T-cell (primary cell): ENCODE results near the gene GREB1. TPM values are rescaled to one million over a fixed set of nuclear protein-coding genes. Genes with fewer than 3 reads are reported as not detected.

ENCODE experiments used
- ATAC-seq, 4 experiments: fragments of 200-7000 bp in 3 of 4; fragments of 150-1000 bp in 1 of 4; cut with Tn5 transposase; replicated peaks in 1 of 4; 1 replicate in 3 of 4; 2 replicates in 1 of 4; pipeline ENCODE4 v1.10.0; 2021; ENCODE audit warnings: moderate library complexity in 3 of 4, mild to moderate bottlenecking in 2 of 4, moderate number of reproducible peaks in 1 of 4
- CTCF ChIA-PET, 2 donors: fragments of 300-600 bp; sonication (Branson Sonifier 250); formaldehyde crosslinking; loops; one replicate each; lab custom pipeline; 2022; ENCODE audit warnings: antibody characterized with exemption in 2 of 2; lab: Charles Lee
- POLR2A ChIA-PET, 2 donors: fragments of 300-600 bp; sonication (Branson Sonifier 250); formaldehyde crosslinking; loops; one replicate each; lab custom pipeline; 2022; ENCODE audit warnings: antibody characterized with exemption in 2 of 2; lab: Charles Lee
- DNase-seq, 35 experiments: peaks; one replicate each; pipeline versions ENCODE4 v3.0.0 to v3.0.0-alpha.2; 2013 to 2023
- H3K27ac ChIP-seq: one replicate; pipeline ENCODE4 v1.5.1; 2013; ENCODE audit warnings: low read length
- H3K27me3 ChIP-seq, 2 experiments: replicated peaks in 1 of 2; 1 replicate in 1 of 2; 2 replicates in 1 of 2; pipeline versions ENCODE4 v1.6.1 to v1.7.0; 2013; ENCODE audit warnings: low read length in 1 of 2, mixed read lengths in 1 of 2; ENCODE audit not compliant: control insufficient read depth in 2 of 2, insufficient read depth in 2 of 2; ENCODE audit errors: extremely low read depth in 1 of 2
- H3K36me3 ChIP-seq, 2 donors: 1 replicate in 1 of 2; 2 replicates in 1 of 2; pipeline versions ENCODE4 v1.6.1 to v1.7.0; 2013; ENCODE audit warnings: low read length in 1 of 2; ENCODE audit not compliant: control insufficient read depth in 2 of 2, insufficient read depth in 1 of 2; ENCODE audit errors: extremely low read depth in 1 of 2
- H3K4me1 ChIP-seq, 2 experiments: 1 replicate in 1 of 2; 2 replicates in 1 of 2; pipeline versions ENCODE4 v1.6.1 to v1.7.0; 2013; ENCODE audit warnings: low read length in 2 of 2, mixed read lengths in 1 of 2; ENCODE audit not compliant: insufficient read depth in 2 of 2, control insufficient read depth in 1 of 2; ENCODE audit errors: extremely low read depth in 1 of 2
- H3K4me3 ChIP-seq, 2 donors: 1 replicate in 1 of 2; 2 replicates in 1 of 2; pipeline versions ENCODE4 v1.5.1 to v1.7.0; 2013; ENCODE audit warnings: mild to moderate bottlenecking in 2 of 2, low read length in 1 of 2, moderate library complexity in 1 of 2; ENCODE audit not compliant: control insufficient read depth in 1 of 2; ENCODE audit errors: extremely low read depth in 1 of 2
- H3K9me3 ChIP-seq: 2 replicates; pipeline ENCODE4 v1.7.0; 2013
- H3K27ac Mint-ChIP-seq, 2 donors: one replicate each; pipeline ENCODE4 v1.8.0; 2020 to 2021; ENCODE audit warnings: mild to moderate bottlenecking in 2 of 2, mixed read lengths in 2 of 2
- H3K27me3 Mint-ChIP-seq, 2 donors: one replicate each; pipeline ENCODE4 v1.8.0; 2021 to 2022; ENCODE audit warnings: mixed read lengths in 2 of 2
- H3K36me3 Mint-ChIP-seq: one replicate; pipeline ENCODE4 v1.8.0; 2021; ENCODE audit warnings: mixed read lengths
- H3K4me1 Mint-ChIP-seq, 3 donors: one replicate each; pipeline ENCODE4 v1.8.0; 2020 to 2022; ENCODE audit warnings: mixed read lengths in 3 of 3, mild to moderate bottlenecking in 1 of 3
- H3K4me3 Mint-ChIP-seq, 3 donors: one replicate each; pipeline ENCODE4 v1.8.0; 2020 to 2022; ENCODE audit warnings: mild to moderate bottlenecking in 3 of 3, mixed read lengths in 3 of 3, moderate library complexity in 3 of 3
- H3K9me3 Mint-ChIP-seq, 3 donors: one replicate each; pipeline ENCODE4 v1.8.0; 2020 to 2022; ENCODE audit warnings: mixed read lengths in 3 of 3
- WGBS: methylation state at CpG from one replicate; pipeline ENCODE4 v1.1.5; 2013; ENCODE audit warnings: missing lambda C conversion rate; ENCODE audit not compliant: insufficient coverage; 5-methylcytosine and 5-hydroxymethylcytosine counted together
- total RNA-seq, 35 experiments: library from RNA in 6 of 35; stranded (reverse) in 6 of 35; fragments of 120-200 nt in 1 of 35; gene quantifications; one replicate each; pipeline versions ENCODE4 v1.2.1 to v1.2.4 and lab custom pipeline; 2013 to 2026

GREB1 gene
- total RNA-seq, 5 donors from 2014 or later (not counting 1 experiment from before 2014, with no cell fraction given): 0.23 to 1.2 (median 0.63) TPM

DNA sequence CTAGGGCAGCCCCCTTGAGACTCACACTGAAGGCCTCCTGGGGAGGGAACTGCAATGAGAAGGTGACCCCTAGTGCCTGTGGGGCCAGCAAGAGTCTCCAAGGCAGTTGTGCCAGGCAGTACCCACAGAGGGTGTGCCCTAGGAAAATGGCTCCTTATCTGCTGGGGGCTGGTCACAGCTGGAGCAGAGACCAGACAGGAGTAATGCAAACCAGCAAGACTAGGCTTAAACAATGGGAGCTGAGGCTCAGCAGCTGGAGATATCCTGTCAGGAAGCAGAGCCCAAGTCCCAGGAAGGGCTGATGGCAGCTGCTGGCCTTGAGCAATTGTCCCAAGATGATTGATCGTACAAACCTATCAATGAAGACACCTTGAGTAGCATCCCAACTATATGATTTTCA lies 41.1 kb upstream of the GREB1 start:
- no peak for DNase-seq
- POLR2A ChIA-PET: no interaction called here

DNA sequence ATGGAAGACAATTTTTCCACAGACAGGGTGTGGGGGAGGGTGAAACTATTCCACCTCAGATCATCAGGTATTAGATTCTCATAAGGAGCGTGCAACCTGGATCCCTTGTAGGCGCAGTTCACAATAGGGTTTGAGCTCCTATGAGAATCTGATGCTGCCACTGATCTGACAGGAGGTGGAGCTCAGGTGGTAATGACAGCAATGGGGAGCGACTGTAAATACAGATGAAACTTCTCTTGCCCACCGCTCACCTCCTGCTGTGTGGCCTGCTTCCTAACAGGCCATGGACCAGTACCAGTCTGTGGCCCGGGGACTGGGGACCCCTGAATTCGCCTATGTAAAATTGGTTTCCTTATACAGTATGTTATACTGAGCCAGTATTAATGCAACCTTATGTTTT lies 40.6 kb upstream of the GREB1 start:
- peaks cover 0 to 3% (median 0%) of the 10 kb centered on the region in 3 donors for H3K9me3 Mint-ChIP-seq
- H3K27me3 Mint-ChIP-seq: peaks cover 13 to 15% of the 10 kb centered on the region in 2 donors
- H3K4me1 Mint-ChIP-seq: no peaks in the 10 kb centered on the region
- Histone ChIP-seq H3K27me3 (peaks cover 0 to 14% of the 10 kb centered on the region in 2 experiments), H3K9me3 (no peaks in the 10 kb centered on the region), H3K4me1 (no peaks in the 10 kb centered on the region), H3K27ac (no peak overlapping the region), H3K4me3 (no peak overlapping the region), H3K36me3 (no peaks in the 10 kb centered on the region)
- H3K27ac Mint-ChIP-seq: no peak overlapping the region
- no peaks in the 10 kb centered on the region for H3K36me3 Mint-ChIP-seq
- WGBS: no CpG with 5 or more reads among the region's 6 CpGs
- no peak for DNase-seq
- ChIA-PET CTCF (interaction anchor here in 1 of 2 donors (0.5 kb wide), 1 partner anchor 94 kb away, joined by 3 read pairs; no protein-coding TSS in a partner anchor), POLR2A (no interaction called here)
- no peak overlapping the region for H3K4me3 Mint-ChIP-seq
- ATAC-seq: no peak

More for the DNA sequence above, 41.1 kb upstream of the GREB1 start:
- WGBS: no CpG with 5 or more reads among the region's 1 CpG
- H3K4me3 Mint-ChIP-seq: no peak overlapping the region
- peaks cover 16 to 20% of the 10 kb centered on the region in 2 donors for H3K27me3 Mint-ChIP-seq
- CTCF ChIA-PET: interaction anchor here in 1 of 2 donors (0.5 kb wide), 1 partner anchor 95 kb away, joined by 3 read pairs; no protein-coding TSS in a partner anchor
- Histone ChIP-seq H3K4me1 (no peaks in the 10 kb centered on the region), H3K27ac (no peak overlapping the region), H3K4me3 (no peak overlapping the region), H3K27me3 (peaks cover 0 to 18% of the 10 kb centered on the region in 2 experiments), H3K36me3 (no peaks in the 10 kb centered on the region), H3K9me3 (no peaks in the 10 kb centered on the region)
- H3K9me3 Mint-ChIP-seq: peaks cover 0 to 3% (median 0%) of the 10 kb centered on the region in 3 donors
- no peak overlapping the region for H3K27ac Mint-ChIP-seq
- no peak for ATAC-seq
- H3K36me3 Mint-ChIP-seq: no peaks in the 10 kb centered on the region
- H3K4me1 Mint-ChIP-seq: no peaks in the 10 kb centered on the region

DNA sequence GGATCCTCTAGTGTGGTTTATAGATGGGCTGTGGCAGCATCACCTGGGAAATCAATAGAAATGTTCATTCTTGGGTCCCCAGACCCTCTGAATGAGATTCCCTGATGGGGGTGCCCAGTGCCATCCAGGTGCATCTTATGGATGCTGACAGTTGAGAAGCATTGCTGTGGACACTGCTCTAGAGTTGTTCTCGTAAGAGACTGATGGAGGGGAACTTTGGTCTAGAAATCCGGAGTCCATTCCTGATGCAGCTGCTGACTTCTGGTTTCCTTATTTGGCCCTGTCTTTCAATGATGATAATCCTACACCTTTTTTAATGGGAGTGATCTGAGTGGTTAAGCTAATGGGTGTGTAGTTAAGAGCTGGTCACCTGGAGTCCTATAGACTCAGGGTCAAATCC lies 39.5 kb upstream of the GREB1 start:
- POLR2A ChIA-PET: no interaction called here
- Mint-ChIP-seq H3K27me3 (peaks cover 11 to 13% of the 10 kb centered on the region in 2 donors), H3K27ac (no peak overlapping the region), H3K36me3 (no peaks in the 10 kb centered on the region), H3K4me1 (no peaks in the 10 kb centered on the region), H3K9me3 (peaks cover 0 to 3% (median 0%) of the 10 kb centered on the region in 3 donors), H3K4me3 (no peak overlapping the region)
- H3K4me3 ChIP-seq: no peak overlapping the region
- DNase-seq: no peak
- no CpG with 5 or more reads among the region's 2 CpGs for WGBS
- CTCF ChIA-PET: no interaction called here
- no peak for ATAC-seq
- peaks cover 0 to 16% of the 10 kb centered on the region in 2 experiments for H3K27me3 ChIP-seq
- no peaks in the 10 kb centered on the region for H3K9me3 ChIP-seq
- H3K4me1 ChIP-seq: no peaks in the 10 kb centered on the region
- no peak overlapping the region for H3K27ac ChIP-seq
- no peaks in the 10 kb centered on the region for H3K36me3 ChIP-seq

DNA sequence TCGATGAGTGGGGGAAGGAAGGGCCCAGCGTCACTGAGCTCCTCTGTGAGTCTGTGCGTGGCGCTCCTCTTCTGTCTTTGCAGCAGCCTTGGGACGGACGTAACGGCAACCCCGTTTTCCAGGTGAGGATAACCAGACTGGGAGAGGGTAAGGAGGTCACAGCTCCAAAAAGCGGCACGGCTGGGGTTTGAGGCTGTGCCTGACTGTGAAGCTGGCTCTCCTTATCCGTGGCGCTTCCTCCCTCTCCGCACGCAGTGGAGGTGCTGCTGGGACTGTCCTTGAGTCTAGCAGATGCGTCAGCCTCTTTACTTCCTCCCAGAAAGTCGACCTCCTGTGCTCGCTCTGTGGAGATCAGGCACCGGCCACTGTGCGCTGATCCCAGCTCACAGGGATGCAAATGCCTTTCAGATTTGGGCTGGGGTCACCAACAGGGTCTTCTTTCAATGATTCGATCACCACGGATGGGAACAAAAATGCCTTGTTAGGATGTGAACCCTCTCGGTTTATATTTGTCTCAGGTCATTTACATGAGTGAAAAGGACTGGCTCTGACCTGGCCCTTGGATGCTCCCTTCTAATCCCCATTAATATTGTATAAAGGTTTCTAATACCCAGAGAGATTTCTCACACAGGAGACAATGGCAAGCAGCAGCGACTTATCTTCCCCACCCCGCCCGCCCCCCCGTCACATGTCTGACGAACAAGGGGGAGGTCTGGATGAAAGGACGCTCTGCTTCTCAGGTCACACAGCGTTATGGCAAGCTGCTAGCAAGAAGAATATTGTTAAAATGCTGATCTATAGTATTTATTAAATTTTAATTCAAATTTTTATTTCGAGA lies 37.8 kb upstream of the GREB1 start:
- Mint-ChIP-seq H3K36me3 (no peaks in the 10 kb centered on the region), H3K4me3 (no peak overlapping the region)
- ATAC-seq: no peak

DNA sequence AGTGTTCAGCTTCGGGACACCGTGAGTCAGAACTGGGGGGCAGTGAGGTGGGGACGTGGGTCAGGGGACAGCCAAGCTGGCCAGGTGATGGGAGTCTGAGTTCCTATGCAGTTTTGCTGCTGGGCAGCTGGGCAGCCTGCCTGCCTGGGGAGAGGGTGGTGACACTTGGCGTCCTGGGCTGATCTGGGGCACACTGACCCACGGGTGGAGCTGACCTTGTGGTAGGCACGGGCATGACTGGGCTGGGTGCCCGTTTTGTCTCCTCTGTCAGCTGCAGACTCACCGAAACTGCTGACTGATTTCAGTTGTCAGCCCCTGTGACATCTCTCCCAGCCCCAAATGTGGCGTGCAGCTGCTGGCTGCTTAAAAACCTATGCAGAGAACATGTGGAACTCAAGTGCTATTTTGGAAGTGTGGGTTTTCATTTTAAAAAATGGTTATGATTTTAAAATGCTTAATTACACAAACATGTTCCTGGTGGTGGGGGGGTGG lies 35.3 kb upstream of the GREB1 start:
- Mint-ChIP-seq H3K4me1 (no peaks in the 10 kb centered on the region), H3K4me3 (no peak overlapping the region), H3K27me3 (peaks cover 9 to 14% of the 10 kb centered on the region in 2 donors), H3K9me3 (peaks cover 0 to 5% (median 4%) of the 10 kb centered on the region in 3 donors), H3K27ac (no peak overlapping the region), H3K36me3 (no peaks in the 10 kb centered on the region)
- Histone ChIP-seq H3K36me3 (no peaks in the 10 kb centered on the region), H3K9me3 (no peaks in the 10 kb centered on the region), H3K4me1 (no peaks in the 10 kb centered on the region), H3K27ac (no peak overlapping the region), H3K27me3 (peaks cover 0 to 19% of the 10 kb centered on the region in 2 experiments), H3K4me3 (no peak overlapping the region)
- WGBS: 61% methylated on average over 8 of the region's 9 CpGs
- ATAC-seq: no peak
- DNase-seq: no peak
- CTCF ChIA-PET: no interaction called here
- POLR2A ChIA-PET: interaction anchor here in 1 of 2 donors (0.5 kb wide), 1 partner anchor 15 kb away, joined by 3 read pairs; no protein-coding TSS in a partner anchor

More for the DNA sequence above, 37.8 kb upstream of the GREB1 start:
- DNase-seq: no peak
- H3K4me1 Mint-ChIP-seq: no peaks in the 10 kb centered on the region
- WGBS: 50% methylated on average over 19 of the region's 30 CpGs
- no peak overlapping the region for H3K27ac ChIP-seq
- no peaks in the 10 kb centered on the region for H3K9me3 ChIP-seq
- H3K27me3 Mint-ChIP-seq: peaks cover 6 to 8% of the 10 kb centered on the region in 2 donors
- no peaks in the 10 kb centered on the region for H3K36me3 ChIP-seq
- no peak overlapping the region for H3K4me3 ChIP-seq
- no peak overlapping the region for H3K27ac Mint-ChIP-seq
- POLR2A ChIA-PET: interaction anchor here in 1 of 2 donors (0.7 kb wide), 1 partner anchor 152 kb away, joined by 4 read pairs; no protein-coding TSS in a partner anchor
- H3K27me3 ChIP-seq: peaks cover 0 to 18% of the 10 kb centered on the region in 2 experiments
- H3K9me3 Mint-ChIP-seq: no peaks in the 10 kb centered on the region
- CTCF ChIA-PET: no interaction called here
- H3K4me1 ChIP-seq: no peaks in the 10 kb centered on the region

DNA sequence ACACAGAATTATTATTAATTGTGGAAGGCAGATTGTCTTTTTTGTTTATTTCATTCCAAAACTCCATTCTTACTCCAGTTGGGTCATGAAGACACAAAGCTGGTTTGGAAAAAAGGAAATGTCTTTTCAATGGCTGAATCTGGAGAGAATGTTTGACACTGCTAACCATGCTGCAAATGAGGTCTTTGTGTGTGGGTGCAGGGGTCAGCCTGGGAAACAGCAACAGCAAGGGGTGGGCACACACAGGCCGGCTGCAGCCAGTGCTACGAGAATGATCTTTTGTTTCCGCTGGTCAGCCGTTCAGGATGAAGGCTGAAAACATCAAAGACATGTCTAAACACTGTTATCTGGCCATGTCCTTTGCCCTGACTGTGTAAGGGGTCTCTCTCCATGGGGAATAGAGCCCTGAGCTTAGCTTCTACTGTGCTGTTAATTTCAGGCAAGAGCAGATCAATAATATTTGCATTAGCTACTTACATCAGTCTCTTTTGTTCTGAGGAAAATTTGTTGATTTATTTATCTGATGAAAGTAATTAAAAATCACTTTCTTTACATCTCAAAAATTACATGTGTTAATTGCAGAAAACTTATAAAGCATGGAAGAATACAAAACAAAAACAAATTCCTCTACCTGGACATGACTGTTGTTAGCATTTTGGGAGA lies 34.6 kb upstream of the GREB1 start:
- H3K27ac ChIP-seq: no peak overlapping the region
- ChIA-PET CTCF (no interaction called here), POLR2A (interaction anchor here in 1 of 2 donors (0.5 kb wide), 1 partner anchor 15 kb away, joined by 3 read pairs; no protein-coding TSS in a partner anchor)
- no peak overlapping the region for H3K27ac Mint-ChIP-seq
- H3K4me3 ChIP-seq: no peak overlapping the region
- no peaks in the 10 kb centered on the region for H3K36me3 ChIP-seq
- H3K9me3 Mint-ChIP-seq: peaks cover 0 to 5% (median 4%) of the 10 kb centered on the region in 3 donors
- no peak for DNase-seq
- no peaks in the 10 kb centered on the region for H3K9me3 ChIP-seq
- no peak for ATAC-seq
- H3K4me1 Mint-ChIP-seq: no peaks in the 10 kb centered on the region
- H3K27me3 Mint-ChIP-seq: peaks cover 7 to 17% of the 10 kb centered on the region in 2 donors
- peaks cover 0 to 17% of the 10 kb centered on the region in 2 experiments for H3K27me3 ChIP-seq
- no peaks in the 10 kb centered on the region for H3K4me1 ChIP-seq
- H3K36me3 Mint-ChIP-seq: no peaks in the 10 kb centered on the region
- 87% methylated on average over 4 of the region's 4 CpGs for WGBS
- no peak overlapping the region for H3K4me3 Mint-ChIP-seq
